HEK293 (cell line): ENCODE results near the gene SPDYE3.

Source experiments
- CTCF ChIA-PET: fragments of 350-600 bp; formaldehyde crosslinking; extraction: SDS; loops from one replicate; lab custom pipeline; 2021; ENCODE audit warnings: antibody characterized with exemption; lab: Yijun Ruan, JAX
- POLR2A ChIA-PET: fragments of 300-600 bp; formaldehyde crosslinking; extraction: SDS; loops from one replicate; lab custom pipeline; 2020; ENCODE audit warnings: antibody characterized with exemption, inconsistent platforms; lab: Yijun Ruan, JAX
- H3K27ac ChIP-seq: fragments of 200-500 bp; sonication (Bioruptor generic); 2 replicates; pipeline ENCODE4 v1.5.1; 2014; ENCODE audit warnings: low read depth, low read length, control low read depth, inconsistent platforms; ENCODE audit errors: extremely low read depth
- H3K36me3 ChIP-seq, 2 experiments: fragments of 200-500 bp in 1 of 2; sonication (Bioruptor generic) in 1 of 2; 1 replicate in 1 of 2; 2 replicates in 1 of 2; pipeline ENCODE4 v1.5.1; 2014 to 2017; ENCODE audit warnings: inconsistent platforms in 2 of 2, low read length in 2 of 2; ENCODE audit not compliant: control insufficient read depth in 2 of 2, insufficient read depth in 1 of 2
- H3K4me1 ChIP-seq: fragments of 200-500 bp; sonication (Bioruptor generic); 2 replicates; pipeline ENCODE4 v1.5.1; 2014; ENCODE audit warnings: mild to moderate bottlenecking, low read length, inconsistent platforms; ENCODE audit not compliant: control insufficient read depth, insufficient read depth
- H3K4me3 ChIP-seq: 2 replicates; pipeline ENCODE4 v1.5.1; 2011; ENCODE audit warnings: low read depth, mild to moderate bottlenecking, control low read depth, low read length, moderate library complexity
- H3K9me3 ChIP-seq: fragments of 200-500 bp; sonication (Bioruptor generic); 2 replicates; pipeline ENCODE4 v1.5.1; 2014; ENCODE audit warnings: low read depth, low read length, inconsistent platforms; ENCODE audit not compliant: control insufficient read depth, insufficient read depth
- BCL11A ChIP-seq: fragments of 450-650 bp; formaldehyde crosslinking; IDR thresholded peaks from 2 replicates; pipeline ENCODE4 v1.5.1; 2016; ENCODE audit warnings: low read depth, missing biosample characterization, missing genetic modification characterization
- EGR2 ChIP-seq: fragments of 450-650 bp; formaldehyde crosslinking; IDR thresholded peaks from 2 replicates; pipeline ENCODE4 v1.5.1; 2016; ENCODE audit warnings: low read depth, missing biosample characterization, missing genetic modification characterization
- KLF10 ChIP-seq: fragments of 450-650 bp; IDR thresholded peaks from 2 replicates; pipeline ENCODE4 v1.5.1; 2018; ENCODE audit warnings: missing biosample characterization, mild to moderate bottlenecking, missing genetic modification characterization
- KLF7 ChIP-seq: fragments of 450-650 bp; formaldehyde crosslinking; IDR thresholded peaks from 2 replicates; pipeline ENCODE4 v1.5.1; 2016; ENCODE audit warnings: missing biosample characterization, missing genetic modification characterization, borderline replicate concordance
- SP3 ChIP-seq: fragments of 450-650 bp; formaldehyde crosslinking; IDR thresholded peaks from 2 replicates; pipeline ENCODE4 v1.5.1; 2016; ENCODE audit warnings: missing biosample characterization, missing genetic modification characterization
- TRIM28 ChIP-seq: IDR thresholded peaks from 2 replicates; pipeline ENCODE4 v1.6.1; 2011; ENCODE audit warnings: low read length, control low read depth, borderline replicate concordance
- YY2 ChIP-seq: fragments of 450-650 bp; formaldehyde crosslinking; IDR thresholded peaks from 2 replicates; pipeline ENCODE4 v1.5.1; 2016; ENCODE audit warnings: missing biosample characterization, missing genetic modification characterization
- ZFP69B ChIP-seq: fragments of 450-650 bp; formaldehyde crosslinking; IDR thresholded peaks from 2 replicates; pipeline ENCODE4 v1.5.1; 2016; ENCODE audit warnings: missing biosample characterization, missing genetic modification characterization
- ZNF140 ChIP-seq: fragments of 450-650 bp; formaldehyde crosslinking; IDR thresholded peaks from 2 replicates; pipeline ENCODE4 v1.5.1; 2016; ENCODE audit warnings: missing biosample characterization, missing genetic modification characterization
- ZNF24 ChIP-seq: fragments of 450-650 bp; formaldehyde crosslinking; IDR thresholded peaks from 2 replicates; pipeline ENCODE4 v1.5.1; 2016; ENCODE audit warnings: missing biosample characterization, missing genetic modification characterization
- ZNF302 ChIP-seq: fragments of 450-650 bp; formaldehyde crosslinking; IDR thresholded peaks from 2 replicates; pipeline ENCODE4 v1.5.1; 2016; ENCODE audit warnings: missing biosample characterization, missing genetic modification characterization, low read depth
- ZNF423 ChIP-seq: fragments of 450-650 bp; formaldehyde crosslinking; IDR thresholded peaks from 2 replicates; pipeline ENCODE4 v1.5.1; 2016; ENCODE audit warnings: missing biosample characterization, missing genetic modification characterization
- ZNF558 ChIP-seq: fragments of 450-650 bp; formaldehyde crosslinking; IDR thresholded peaks from 2 replicates; pipeline ENCODE4 v1.5.1; 2016; ENCODE audit warnings: missing biosample characterization, missing genetic modification characterization
- ZNF561 ChIP-seq: fragments of 450-650 bp; IDR thresholded peaks from 2 replicates; pipeline ENCODE4 v1.5.1; 2018; ENCODE audit warnings: missing biosample characterization, missing genetic modification characterization, borderline replicate concordance
- ZNF600 ChIP-seq: fragments of 450-650 bp; formaldehyde crosslinking; IDR thresholded peaks from 2 replicates; pipeline ENCODE4 v1.5.1; 2016; ENCODE audit warnings: missing biosample characterization, missing genetic modification characterization
- ZNF629 ChIP-seq: fragments of 450-650 bp; formaldehyde crosslinking; IDR thresholded peaks from 2 replicates; pipeline ENCODE4 v1.5.1; 2017; ENCODE audit warnings: missing biosample characterization, missing genetic modification characterization
- ZNF837 ChIP-seq: fragments of 450-650 bp; formaldehyde crosslinking; IDR thresholded peaks from 2 replicates; pipeline ENCODE4 v1.5.1; 2016; ENCODE audit warnings: missing biosample characterization, missing genetic modification characterization
- TF ChIP-seq, protein P1 (sequence below): fragments of 450-650 bp; formaldehyde crosslinking; IDR thresholded peaks from 2 replicates; pipeline ENCODE4 v1.5.1; 2016; ENCODE audit warnings: missing biosample characterization, missing genetic modification characterization
- TF ChIP-seq, protein P2 (sequence below): fragments of 450-650 bp; formaldehyde crosslinking; IDR thresholded peaks from 2 replicates; pipeline ENCODE4 v1.5.1; 2016; ENCODE audit warnings: missing biosample characterization, missing genetic modification characterization

SPDYE3 gene

DNA sequence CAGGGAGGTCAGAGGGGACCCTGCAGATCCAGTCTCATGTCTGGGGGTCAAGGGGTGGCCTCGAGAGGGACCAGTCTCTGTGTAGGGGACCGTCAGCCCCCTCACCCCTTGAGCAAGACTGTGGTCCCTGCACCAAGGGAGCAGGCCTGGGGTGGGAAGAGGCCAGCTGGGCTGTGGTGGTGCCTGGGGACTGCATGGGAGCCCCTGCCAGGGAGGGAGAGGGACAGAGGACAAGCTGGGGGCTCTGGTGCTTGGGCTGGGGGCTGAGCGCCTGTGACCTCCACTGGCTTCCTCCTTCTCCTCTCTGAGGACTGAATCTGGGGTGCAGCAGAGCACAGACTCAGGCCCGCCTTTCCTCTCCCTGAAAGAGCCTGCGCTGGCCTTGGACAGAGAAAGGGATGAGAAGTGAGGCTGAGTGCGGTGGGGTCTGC, 49.6 kb downstream of the SPDYE3 start:
- peaks cover 30 to 90% of the 10 kb centered on the region in 2 experiments for H3K36me3 ChIP-seq
- CTCF ChIA-PET: no interaction called here
- TF ChIP-seq TRIM28 (no peak), KLF10 (no peak)
- TF ChIP-seq, all 188 proteins: peak for 0
- Histone ChIP-seq H3K27ac (no peak overlapping the region), H3K4me3 (no peak overlapping the region), H3K4me1 (no peaks in the 10 kb centered on the region), H3K9me3 (no peaks in the 10 kb centered on the region)
- POLR2A ChIA-PET: no interaction called here

DNA sequence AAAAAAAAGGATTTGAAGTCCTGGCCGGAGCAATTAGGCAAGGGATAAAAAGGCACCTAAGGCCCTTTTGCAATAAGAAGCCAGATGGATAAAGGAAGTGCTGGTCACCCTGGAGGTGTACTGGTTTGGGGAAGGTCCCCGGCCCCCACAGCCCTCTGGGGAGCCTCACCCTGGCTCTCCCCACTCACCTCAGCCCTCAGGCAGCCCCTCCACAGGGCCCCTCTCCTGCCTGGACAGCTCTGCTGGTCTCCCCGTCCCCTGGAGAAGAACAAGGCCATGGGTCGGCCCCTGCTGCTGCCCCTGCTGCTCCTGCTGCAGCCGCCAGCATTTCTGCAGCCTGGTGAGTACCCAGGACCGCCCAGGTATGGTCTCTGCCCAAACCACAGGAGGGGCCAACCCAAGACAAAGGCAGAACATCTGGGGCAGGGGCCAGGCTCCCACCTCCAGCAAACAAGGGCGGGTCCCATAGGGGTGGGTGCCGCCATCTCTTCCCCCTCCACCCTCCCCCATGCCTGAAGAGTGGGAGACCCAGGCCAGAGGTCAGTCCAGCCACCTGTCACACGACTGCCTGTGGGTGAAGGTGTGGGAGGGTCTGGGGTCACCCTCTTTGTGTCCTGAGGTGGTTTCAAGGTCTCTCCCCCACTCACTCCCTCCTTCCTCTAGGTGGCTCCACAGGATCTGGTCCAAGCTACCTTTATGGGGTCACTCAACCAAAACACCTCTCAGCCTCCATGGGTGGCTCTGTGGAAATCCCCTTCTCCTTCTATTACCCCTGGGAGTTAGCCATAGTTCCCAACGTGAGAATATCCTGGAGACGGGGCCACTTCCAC, 50.7 kb downstream of the SPDYE3 start, which contains the start of gene PILRB:
Gene PILRB, plus strand, starts transcription at position 91 of the 830 bp plus-strand sequence. Its CDS starts 186 bp downstream, at position 277.
- TF ChIP-seq ZNF837 (tag by site-specific recombination) (no peak), EGR2 (tag by site-specific recombination) (peak; percentile 63; the same call in 1 of the 2 replicates)
- Histone ChIP-seq H3K4me1 (no peaks in the 10 kb centered on the region), H3K36me3 (peaks cover 40 to 92% of the 10 kb centered on the region in 2 experiments), H3K4me3 (no peak within 1 kb of the TSS), H3K9me3 (no peaks in the 10 kb centered on the region), H3K27ac (no peak within 1 kb of the TSS)
- POLR2A ChIA-PET: no interaction called here
- CTCF ChIA-PET: interaction anchor here (1.2 kb wide), 1 partner anchor 49 kb away, joined by 3 read pairs; no protein-coding TSS in a partner anchor

DNA sequence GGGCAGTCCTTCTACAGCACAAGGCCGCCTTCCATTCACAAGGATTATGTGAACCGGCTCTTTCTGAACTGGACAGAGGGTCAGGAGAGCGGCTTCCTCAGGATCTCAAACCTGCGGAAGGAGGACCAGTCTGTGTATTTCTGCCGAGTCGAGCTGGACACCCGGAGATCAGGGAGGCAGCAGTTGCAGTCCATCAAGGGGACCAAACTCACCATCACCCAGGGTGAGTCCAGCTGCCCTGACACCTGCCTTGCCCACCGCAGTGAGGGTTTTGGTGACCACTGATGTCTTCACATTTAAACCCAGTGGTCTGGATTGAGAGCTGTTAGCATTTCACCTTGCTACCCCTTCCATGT, 51.3 kb downstream of the SPDYE3 start:
- TF ChIP-seq SP3 (tag by site-specific recombination) (no peak), KLF7 (tag by site-specific recombination) (no peak), ZNF561 (no peak), ZNF24 (tag by site-specific recombination) (no peak), BCL11A (tag by site-specific recombination) (no peak), YY2 (tag by site-specific recombination) (no peak), ZNF423 (no peak), ZFP69B (tag by site-specific recombination) (no peak), ZNF302 (tag by site-specific recombination) (no peak), ZNF629 (no peak), ZNF140 (no peak), ZNF558 (no peak), ZNF600 (tag by site-specific recombination) (no peak)
- TF ChIP-seq, protein P1, sequence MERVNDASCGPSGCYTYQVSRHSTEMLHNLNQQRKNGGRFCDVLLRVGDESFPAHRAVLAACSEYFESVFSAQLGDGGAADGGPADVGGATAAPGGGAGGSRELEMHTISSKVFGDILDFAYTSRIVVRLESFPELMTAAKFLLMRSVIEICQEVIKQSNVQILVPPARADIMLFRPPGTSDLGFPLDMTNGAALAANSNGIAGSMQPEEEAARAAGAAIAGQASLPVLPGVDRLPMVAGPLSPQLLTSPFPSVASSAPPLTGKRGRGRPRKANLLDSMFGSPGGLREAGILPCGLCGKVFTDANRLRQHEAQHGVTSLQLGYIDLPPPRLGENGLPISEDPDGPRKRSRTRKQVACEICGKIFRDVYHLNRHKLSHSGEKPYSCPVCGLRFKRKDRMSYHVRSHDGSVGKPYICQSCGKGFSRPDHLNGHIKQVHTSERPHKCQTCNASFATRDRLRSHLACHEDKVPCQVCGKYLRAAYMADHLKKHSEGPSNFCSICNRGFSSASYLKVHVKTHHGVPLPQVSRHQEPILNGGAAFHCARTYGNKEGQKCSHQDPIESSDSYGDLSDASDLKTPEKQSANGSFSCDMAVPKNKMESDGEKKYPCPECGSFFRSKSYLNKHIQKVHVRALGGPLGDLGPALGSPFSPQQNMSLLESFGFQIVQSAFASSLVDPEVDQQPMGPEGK: no peak
- TF ChIP-seq, protein P2, sequence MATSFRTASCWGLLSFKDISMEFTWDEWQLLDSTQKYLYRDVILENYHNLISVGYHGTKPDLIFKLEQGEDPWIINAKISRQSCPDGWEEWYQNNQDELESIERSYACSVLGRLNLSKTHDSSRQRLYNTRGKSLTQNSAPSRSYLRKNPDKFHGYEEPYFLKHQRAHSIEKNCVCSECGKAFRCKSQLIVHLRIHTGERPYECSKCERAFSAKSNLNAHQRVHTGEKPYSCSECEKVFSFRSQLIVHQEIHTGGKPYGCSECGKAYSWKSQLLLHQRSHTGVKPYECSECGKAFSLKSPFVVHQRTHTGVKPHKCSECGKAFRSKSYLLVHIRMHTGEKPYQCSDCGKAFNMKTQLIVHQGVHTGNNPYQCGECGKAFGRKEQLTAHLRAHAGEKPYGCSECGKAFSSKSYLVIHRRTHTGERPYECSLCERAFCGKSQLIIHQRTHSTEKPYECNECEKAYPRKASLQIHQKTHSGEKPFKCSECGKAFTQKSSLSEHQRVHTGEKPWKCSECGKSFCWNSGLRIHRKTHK (tag by site-specific recombination): no peak
- POLR2A ChIA-PET: interaction anchor here (0.5 kb wide), 1 partner anchor 511 kb away, joined by 6 read pairs; no protein-coding TSS in a partner anchor
- CTCF ChIA-PET: interaction anchor here (1.2 kb wide), 1 partner anchor 48 kb away, joined by 3 read pairs; no protein-coding TSS in a partner anchor
- Histone ChIP-seq H3K4me1 (no peaks in the 10 kb centered on the region), H3K36me3 (peaks cover 42 to 90% of the 10 kb centered on the region in 2 experiments), H3K9me3 (no peaks in the 10 kb centered on the region), H3K4me3 (no peak overlapping the region), H3K27ac (no peak overlapping the region)
